HG03139 (cell line): ENCODE data around the gene IER2.
"Not testable (repeated sequence)": the region's sequence is repeated elsewhere in the genome, so short reads cannot be mapped to it uniquely, and the experiment has no call there.

Experiments used
- ATAC-seq: cut with Tn5 transposase; IDR thresholded peaks from one replicate; pipeline ENCODE4 v1.9.1; 2021; ENCODE audit not compliant: unreplicated experiment

IER2 gene

DNA sequence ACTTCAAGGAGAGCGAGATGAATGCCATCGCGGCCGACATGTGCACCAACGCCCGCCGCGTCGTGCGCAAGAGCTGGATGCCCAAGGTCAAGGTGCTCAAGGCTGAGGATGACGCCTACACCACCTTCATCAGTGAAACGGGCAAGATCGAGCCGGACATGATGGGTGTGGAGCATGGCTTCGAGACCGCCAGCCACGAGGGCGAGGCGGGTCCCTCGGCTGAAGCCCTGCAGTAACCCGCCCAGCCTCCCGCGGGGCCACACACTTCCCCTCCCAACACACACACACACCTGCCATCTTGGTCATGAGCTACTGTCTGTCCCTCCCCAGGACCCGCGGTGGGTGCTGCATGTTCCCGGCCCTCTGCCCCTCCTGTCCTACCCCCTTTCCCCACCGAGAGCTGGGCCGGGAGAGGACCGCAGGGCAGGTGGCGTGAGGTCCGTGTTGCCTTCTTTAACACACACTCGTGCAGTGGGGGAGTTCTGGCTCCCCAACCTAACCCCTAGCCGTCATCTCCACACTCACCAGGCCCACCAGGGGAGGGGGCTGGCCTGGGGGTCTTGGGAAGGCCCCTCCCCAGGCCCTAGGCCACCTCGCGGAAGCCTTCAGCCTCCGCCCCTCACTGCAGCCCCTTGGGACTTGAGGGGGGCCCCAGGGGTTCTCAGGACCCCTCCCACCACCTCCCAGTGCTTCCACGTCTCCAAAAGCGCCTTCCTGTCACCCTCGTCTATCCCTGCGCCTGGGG, 11.9 kb upstream of the IER2 start:
- ATAC-seq: no peak

DNA sequence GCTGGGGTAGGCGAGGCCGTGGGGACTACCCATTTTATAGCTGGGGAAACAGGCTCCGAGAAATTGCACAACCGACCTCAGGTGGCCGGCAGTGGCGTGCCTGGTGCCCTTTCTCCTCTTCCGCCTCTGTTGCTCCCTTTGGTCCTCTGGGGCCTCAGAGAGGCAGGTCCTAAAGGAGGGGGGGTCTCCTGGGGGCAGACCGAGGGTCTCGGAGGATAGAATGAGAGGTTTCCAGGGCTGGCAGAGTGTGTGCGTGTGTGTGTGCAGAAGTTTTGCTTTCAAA, 11.4 kb upstream of the IER2 start:
- no peak for ATAC-seq

DNA sequence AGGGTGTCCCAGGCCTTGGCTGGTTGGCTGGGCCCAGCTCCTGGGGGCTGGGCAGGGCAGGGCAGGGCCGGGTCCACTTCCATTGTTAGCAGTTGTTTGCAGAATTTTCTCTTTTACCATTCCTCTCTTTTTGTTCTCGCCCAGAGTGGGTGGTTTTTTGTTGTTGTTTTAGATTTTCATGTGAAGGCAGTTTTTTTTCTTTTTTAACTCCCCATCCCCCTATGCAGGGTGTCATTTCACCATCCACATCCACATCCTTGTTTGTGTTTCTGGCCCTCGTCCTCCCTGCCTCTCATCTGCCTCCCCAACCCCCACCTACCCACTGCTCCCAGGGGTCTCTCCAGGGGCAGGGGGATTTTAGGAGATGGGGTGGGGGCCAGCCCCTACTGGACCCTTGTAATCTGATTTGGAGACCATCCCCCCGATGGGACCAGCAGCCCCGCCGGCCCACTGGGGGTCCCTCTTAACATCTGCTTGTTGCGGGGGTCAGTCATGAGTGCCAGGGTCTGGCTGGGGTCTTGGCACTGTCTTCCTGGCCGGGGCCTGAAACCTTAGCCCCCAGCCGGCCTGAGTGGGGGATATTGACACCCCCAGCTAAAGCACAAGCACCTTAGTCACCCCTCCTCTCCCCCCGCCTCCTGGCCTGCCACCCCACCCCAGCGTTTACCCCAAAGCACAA, 10.4 kb upstream of the IER2 start:
- no peak for ATAC-seq

DNA sequence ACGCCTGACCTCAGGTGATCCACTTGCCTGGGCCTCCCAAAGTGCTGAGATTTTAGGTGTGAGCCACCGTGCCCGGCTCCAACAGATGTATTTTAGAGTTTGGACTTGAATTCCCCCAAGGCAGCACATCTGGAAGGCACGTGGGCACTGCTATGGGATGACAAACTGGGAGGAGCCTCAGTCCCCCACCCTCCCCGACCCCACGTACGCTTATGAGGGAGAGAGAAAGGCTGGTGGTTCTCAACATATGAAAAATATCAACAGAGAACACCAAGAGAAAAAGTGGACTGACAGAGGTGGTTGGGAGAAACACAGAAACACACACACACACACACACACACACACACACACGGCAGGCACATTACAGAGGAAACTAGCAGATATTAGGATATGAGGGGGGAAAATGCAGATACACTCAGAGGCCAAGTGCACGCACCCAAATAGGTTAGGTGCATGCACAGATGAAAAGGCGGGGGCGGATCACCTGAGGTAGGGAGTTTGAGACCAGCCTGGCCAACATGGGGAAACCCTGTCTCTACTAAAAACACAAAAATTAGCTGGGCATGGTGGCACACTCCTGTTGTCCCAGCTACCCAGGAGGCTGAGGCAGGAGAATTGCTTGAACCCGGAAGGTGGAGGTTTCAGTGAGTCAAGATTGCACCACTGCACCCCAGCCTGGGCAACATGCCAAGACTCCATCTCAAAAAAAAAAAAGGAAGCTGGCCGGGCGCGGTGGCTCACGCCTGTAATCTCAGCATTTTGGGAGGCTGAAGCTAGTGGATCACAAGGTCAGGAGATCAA, 3.2 kb upstream of the IER2 start:
- ATAC-seq: no peak

DNA sequence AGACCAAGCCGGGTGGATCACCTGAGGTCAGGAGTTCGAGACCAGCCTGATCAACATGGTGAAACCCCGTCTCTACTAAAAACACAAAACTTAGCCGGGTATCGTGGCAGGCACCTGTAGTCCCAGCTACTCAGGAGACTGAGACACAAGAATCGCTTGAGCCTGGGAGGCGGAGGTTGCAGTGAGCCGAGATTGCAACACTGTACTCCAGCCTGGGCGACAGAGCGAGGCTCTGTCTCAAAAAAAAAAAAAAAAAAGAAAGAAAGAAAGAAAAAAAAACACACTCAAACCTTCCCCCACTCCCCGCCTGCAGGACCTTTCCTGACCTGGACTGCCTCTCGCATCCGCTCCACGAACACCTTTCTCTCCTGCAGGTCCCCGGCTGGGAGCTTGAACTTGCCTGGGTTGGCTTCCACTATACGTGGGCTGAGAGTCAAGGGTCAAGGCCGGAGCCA, 1.0 kb upstream of the IER2 start:
- not testable (repeated sequence) for ATAC-seq

DNA sequence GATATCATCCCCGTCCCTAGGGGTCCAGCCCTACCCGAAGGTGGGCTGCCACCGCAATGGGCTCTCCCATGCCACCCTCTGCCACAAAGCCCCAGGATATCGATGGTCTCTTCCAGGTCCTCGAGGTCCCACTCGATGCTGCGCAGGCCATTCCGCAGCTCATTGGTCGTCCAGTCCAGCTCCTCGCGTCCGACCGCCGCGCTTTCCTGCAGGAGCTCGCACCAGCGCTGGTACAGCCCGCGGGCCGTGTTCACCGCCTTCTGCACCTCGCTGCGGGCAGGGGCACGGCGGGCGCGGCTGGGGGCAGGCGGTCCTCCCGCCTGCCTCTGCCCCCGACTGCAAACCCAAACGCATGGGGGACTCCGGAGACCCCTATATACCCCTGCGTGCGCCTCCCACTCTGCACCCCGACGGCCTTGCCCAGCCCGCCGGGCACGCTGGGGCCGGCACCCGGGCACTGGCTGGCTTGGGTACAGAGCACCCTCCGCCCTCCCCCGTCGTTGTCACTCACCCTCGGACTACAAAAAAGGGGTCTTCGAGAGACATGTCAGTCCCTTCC, 504 bp upstream of the IER2 start:
- ATAC-seq: no peak

DNA sequence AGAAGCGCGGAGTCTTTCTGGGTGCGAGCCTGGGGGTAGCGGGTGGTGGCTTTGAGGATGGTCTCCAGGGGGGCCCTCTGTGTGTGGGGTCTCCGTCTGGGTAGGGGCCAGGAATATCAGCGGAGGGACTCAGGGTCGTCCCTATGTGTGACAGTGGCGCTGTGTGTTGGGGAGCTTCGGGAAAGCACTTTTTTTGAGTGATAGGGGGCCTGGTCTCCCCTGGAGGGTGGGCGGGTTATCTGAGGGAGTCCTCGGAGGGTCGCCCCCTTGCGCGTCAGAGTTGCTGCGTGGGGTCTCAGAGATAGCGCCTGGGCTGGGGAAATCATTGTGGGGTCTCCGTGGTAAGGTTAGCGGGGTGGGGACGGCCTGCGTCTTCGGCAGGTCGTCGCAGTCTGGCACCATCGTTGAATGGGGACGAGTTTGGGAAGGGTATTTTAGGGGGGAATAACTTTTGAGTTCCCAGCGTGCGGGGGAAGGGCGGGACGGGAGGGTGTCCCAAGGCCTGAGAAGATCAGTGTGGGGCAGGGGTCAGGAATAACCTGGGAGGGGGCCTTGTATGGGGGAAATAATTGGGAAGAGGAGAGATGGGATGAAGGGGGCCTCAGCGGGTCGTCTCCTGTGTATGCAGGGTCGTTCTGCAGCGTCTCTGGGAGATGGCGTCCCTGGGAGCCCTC, 857 bp downstream of the IER2 start:
- no peak for ATAC-seq

DNA sequence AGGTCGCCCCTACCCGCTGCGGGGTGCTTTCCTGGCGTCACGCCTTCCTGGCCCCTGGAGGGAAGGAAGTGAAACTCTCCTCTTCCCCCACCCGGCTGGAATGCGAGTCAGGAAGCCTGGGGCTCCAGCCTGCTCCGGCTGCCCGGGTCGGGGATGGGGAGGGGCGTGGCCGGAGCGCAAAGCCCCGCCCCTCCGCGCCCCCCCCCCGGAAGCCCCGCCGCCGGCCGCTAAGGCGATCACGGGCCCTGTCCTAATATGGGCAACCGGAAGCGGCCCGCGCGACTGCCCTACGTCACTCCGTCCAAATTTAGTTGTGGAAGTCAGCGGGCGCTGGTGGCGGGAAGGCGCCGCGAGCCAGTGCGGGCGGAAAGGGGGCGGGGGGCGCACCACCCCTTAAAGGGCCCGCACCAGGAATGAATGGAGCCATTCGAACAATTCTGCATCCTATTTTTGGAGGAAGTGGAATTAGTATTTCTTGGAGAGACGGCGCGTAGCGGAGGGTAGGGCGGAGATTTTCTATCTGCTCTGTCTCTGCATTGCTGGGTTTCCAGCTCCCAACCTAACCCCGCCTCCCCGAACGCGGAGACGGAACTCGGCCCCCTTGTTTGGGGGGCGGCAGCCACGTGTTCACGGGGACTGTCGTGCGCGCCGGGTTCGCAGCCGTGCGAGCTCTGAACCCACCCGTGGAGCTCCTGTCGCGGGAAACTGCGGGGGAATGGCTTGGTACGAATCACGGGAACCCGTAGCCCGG, 1.6 kb downstream of the IER2 start:
- ATAC-seq: peak; percentile 26

DNA sequence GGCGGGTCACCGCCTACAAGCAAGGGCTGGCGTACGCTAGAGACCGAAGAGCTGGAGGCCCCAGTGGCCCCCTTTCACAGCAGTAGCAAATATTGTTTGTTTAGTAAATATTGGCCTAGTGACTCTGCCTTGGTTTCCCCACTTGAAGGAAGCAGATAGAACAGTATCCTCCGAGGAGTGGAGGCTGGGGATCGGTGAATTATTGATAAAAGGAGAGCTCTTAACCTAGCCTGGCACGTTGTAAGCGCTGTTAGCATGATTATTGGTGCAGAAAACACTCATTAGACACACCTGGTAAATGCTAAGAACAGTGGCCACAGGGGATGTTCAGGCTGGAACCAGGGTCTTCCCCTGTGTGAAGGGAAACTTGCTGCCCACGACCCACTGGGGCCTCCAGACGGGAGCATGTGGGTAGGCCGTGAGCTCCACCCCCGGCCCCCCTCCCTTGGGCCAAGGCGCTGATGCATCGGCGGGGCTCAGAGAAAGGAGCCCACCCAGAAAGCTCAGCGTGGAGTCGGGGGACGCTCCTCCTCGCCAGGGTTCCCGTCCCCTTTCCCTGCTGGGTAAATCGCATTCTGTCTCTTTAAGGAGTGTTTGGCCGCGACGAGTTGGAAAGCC, 2.3 kb downstream of the IER2 start:
- no peak for ATAC-seq

DNA sequence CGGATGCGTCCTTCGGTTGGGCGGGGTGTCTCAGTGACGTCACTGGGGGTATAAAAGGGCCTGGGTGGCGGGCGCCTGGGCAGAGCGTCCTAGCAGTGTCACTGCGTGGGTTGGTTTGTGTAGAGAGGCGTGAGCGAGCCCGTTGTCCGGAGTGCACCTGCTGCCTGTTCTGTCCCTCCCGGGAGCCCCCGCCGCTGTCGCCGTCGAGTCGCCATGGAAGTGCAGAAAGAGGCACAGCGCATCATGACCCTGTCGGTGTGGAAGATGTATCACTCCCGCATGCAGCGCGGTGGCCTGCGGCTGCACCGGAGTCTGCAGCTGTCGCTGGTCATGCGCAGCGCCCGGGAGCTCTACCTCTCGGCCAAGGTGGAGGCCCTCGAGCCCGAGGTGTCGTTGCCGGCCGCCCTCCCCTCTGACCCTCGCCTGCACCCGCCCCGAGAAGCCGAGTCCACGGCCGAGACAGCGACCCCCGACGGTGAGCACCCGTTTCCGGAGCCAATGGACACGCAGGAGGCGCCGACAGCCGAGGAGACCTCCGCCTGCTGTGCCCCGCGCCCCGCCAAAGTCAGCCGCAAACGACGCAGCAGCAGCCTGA, 2.9 kb downstream of the IER2 start:
- no peak for ATAC-seq

DNA sequence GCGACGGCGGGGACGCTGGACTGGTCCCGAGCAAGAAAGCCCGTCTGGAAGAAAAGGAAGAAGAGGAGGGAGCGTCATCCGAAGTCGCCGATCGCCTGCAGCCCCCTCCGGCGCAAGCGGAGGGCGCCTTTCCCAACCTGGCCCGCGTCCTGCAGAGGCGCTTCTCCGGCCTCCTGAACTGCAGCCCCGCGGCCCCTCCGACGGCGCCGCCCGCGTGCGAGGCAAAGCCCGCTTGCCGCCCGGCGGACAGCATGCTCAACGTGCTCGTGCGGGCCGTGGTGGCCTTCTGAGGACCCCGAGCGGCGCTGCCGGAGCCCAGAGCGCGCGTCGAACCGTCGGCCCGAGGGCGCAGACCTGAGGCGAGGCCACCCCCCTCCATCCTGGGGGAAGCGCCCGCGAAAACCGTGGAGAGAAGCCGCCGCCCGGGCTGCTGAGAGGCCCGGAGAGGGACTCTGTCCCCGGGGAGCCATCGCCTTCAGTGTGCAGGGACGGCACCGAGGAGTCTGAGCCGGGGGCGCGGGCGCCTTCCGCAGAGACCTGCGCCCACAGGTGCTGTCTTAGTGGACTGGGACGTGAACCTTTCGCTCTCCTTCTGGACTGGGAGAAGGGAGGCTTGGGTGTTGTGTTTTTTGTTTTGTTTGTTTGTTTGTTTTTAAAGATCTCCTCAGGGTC, 3.5 kb downstream of the IER2 start:
- ATAC-seq: no peak

DNA sequence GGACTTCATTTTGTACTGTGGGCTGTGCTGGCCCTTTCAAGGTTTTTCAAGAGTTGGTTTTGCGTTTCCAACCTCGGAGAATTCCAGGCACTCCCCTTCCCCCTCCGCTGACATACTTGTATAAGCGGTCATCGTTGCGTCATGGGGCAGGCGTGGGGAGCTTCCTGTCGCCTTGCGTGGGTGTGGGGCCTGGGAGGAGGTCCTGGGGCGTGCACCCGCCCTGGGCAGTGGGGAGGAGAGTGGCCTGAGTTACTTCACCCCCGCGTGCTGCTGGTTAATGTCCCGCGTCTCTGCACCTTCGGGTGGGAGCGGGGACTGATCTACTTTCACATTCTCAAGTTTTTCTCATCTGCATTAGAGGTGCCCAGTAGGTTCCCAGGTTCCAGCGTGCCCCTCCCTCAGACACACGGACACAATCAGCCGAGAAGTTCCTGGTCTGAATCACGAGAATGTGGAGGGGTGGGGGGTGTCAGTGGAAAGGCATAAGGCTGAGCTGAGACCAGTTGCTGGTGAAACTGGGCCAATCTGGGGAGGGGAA, 4.1 kb downstream of the IER2 start:
- ATAC-seq: no peak

DNA sequence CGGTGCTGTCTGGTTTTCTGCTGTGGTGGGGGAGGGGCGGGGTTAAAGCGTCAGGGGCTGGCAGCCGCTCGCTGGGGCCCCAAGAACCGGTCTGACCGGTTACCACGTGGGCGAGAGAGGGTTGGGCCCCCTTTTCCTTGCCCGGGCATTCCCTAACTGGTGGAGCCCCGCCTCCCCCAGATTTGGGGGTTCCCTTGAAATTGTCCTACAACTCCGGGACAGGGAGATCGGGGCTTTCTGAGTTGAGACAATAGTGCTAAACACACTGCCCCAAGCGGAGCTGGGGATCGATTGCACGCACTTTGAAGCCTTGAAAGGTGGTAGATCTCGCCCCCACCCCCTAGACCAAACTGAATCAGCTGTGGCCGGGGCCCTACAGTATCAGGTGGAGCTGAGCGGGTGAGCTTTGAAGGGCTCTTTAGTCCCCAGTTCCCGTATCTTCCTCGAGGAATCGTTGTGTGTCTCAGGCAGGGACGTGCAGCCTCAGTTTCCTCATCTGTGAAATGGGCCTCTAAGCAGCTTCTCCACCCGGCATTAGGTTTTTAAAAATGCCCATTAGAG, 4.8 kb downstream of the IER2 start:
- ATAC-seq: no peak

DNA sequence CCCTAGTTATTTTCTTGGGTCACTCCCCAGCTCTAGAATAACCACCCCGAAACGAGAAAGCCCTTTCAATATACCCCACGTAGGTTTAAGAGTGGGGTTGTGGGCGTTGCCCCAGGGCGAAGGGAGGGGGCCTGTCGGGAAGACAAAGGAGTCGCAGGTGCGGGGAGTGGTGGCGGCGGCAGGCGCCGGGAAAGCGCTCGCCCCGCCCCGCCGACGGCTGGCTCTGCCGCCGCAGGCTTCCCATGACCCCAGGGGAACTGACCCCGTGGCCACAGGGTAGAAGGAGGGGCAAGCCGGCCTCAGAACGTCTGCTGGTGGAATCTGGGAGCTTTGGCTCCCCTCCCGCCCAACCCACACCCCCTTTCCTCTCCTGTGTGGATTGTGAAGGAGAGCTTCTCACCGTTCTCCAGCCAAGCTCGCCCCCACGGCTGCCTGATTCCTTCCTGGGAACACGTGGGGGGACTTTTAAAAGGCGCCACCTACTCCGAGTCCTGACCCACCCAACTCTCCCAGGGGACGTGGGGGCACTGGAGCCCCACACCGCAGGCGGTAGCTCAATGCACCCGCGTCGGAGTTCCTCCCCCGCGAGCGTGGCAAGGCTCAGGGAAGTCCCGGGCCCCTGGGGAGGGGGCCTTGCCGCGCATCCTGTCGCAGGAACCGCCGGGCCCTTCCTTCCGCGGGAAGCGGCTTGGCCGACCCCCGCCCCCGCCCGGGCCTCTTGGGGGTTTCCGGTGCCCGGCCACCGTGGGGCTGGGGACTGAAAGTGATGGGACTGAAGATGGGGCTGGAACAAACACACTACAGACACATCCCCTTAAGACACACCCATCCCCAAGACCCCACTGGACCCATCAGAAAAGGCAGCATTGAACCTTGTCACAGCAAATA, 5.5 kb downstream of the IER2 start:
- no peak for ATAC-seq

DNA sequence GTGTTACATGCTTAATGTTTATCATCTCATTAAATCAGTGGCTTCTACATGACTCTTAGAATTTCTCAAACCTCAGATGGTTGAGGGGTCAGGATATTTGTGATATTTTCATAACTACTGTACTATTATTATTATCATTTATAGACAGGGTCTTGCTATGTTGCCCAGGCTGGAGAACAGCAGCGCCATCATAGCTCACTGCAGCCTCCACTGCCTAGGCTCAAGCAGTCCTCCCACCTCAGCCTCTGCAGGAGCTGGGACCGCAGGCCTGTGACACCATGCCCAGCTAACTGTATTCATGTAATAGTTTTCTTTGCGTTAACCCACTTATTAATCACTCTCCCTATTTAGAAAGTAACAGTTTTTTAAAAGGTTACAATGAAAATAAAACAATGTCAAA, 9.5 kb downstream of the IER2 start:
- no peak for ATAC-seq

DNA sequence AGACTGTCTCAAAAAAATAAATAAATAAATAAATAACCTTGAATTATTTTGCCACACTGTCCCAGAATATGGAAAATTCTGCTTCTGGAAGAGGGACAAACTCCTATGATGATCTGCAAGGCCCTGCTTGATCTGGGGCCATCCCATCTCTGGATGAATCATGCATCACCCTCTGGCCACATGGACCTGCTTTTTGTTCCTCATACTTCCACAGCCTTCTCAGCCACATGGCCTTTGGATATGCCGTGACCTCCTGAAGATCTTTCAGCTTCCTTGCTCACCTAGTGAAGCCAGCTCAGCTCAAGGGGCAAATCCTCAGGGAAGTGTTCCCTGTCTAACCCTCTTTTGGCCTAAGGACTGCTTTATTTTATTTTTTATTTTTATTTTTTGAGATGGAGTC, 10.3 kb downstream of the IER2 start:
- no peak for ATAC-seq

DNA sequence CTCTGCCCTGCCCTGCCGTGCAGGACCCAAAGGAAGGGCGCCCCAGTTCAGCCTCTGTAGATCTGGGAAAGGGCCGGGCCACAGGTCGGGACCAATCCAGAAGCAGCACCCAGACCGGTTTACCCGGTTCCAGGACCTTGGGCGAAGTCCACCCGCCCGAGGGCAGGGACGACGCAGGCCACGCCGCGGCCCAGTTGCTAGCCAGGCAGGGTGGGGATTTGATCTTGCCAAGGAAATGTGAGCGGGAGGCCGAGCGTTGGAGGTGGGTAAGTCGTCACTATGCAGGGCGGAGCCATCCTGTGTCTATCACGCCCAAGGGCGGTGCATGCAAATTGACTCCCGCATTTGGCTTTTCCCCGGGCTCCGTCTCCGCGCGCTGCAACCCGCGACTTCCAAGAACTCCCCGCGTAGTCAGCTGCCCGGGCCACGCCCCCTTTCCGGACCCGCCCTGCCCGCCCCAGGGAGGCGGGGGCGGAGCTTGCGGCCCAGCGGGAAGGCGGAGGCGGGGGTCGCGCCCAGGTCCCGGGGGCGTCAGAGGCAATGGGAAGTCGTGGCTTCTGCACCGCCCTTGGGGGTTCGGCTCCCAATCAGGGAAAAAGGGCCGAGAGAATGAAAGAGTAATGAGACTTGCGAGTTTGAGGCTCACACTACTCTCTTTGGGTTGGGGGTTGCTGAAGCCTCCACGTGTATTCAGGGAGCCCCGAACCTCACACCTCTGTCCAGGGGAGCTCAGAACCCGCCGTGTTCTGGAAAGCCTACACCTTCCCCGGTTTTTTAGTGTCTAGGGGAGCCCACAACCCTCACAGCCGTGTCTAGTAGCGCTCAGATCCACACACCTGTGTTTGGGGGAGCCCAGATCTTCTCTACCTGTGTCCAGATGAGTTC, 12.8 kb downstream of the IER2 start:
- no peak for ATAC-seq
